GM19452 (cell line): ENCODE measurements around the gene ECE2.

ENCODE experiments used
- ATAC-seq: cut with Tn5 transposase; IDR thresholded peaks from one replicate; pipeline ENCODE4 v1.9.1; 2021; ENCODE audit not compliant: unreplicated experiment

Gene ECE2

GRCh38 chr3:184308744-184309143 lies 32.9 kb downstream of the ECE2 start:
- no peak for ATAC-seq

- ATAC-seq: no peak
Observed at GRCh38 chr3:184311633-184312032, 35.8 kb downstream of the ECE2 start.

GRCh38 chr3:184314363-184314699 lies 38.5 kb downstream of the ECE2 start, which contains the start of gene EIF4G1:
EIF4G1 (plus strand) TSS chr3:184314606; CDS start chr3:184315797, 1,191 bp downstream.
- peak; percentile 87 for ATAC-seq

GRCh38 chr3:184314700-184315542 lies 39.1 kb downstream of the ECE2 start:
- ATAC-seq: peak; percentile 50

- ATAC-seq: no peak
Observed at GRCh38 chr3:184315543-184315867, 39.7 kb downstream of the ECE2 start.

- ATAC-seq: no peak
Observed at GRCh38 chr3:184315871-184316661, 40.2 kb downstream of the ECE2 start.

GRCh38 chr3:184316792-184317191 lies 41.0 kb downstream of the ECE2 start:
- ATAC-seq: no peak

GRCh38 chr3:184317201-184317600 lies 41.4 kb downstream of the ECE2 start:
- ATAC-seq: no peak

- no peak for ATAC-seq
Observed at GRCh38 chr3:184320104-184320445, 44.3 kb downstream of the ECE2 start.

GRCh38 chr3:184321666-184322065 lies 45.8 kb downstream of the ECE2 start:
- no peak for ATAC-seq

GRCh38 chr3:184322731-184323487 lies 47.1 kb downstream of the ECE2 start:
- no peak for ATAC-seq

GRCh38 chr3:184323696-184324095 lies 47.9 kb downstream of the ECE2 start:
- no peak for ATAC-seq

- no peak for ATAC-seq
Observed at GRCh38 chr3:184325269-184325668, 49.4 kb downstream of the ECE2 start.

- ATAC-seq: no peak
Observed at GRCh38 chr3:184325715-184326369, 50.0 kb downstream of the ECE2 start.

GRCh38 chr3:184327171-184327570 lies 51.3 kb downstream of the ECE2 start:
- no peak for ATAC-seq

GRCh38 chr3:184328516-184328915 lies 52.7 kb downstream of the ECE2 start:
- no peak for ATAC-seq

GRCh38 chr3:184332370-184333090 lies 56.7 kb downstream of the ECE2 start:
- no peak for ATAC-seq

- ATAC-seq: no peak
Observed at GRCh38 chr3:184333190-184333589, 57.4 kb downstream of the ECE2 start.

GRCh38 chr3:184333700-184334099 lies 57.9 kb downstream of the ECE2 start:
- no peak for ATAC-seq

GRCh38 chr3:184334470-184335158 lies 58.8 kb downstream of the ECE2 start:
- no peak for ATAC-seq
